ENCODE measurements around the gene TEAD1. TPM values are rescaled to one million over a fixed set of nuclear protein-coding genes. Genes with fewer than 3 reads are reported as not detected.

Gene TEAD1
- total RNA-seq, 1 experiment from 2014 or later, result 106 TPM

- H3K9me3 ChIP-seq (ENCODE audit: insufficient read depth, low read depth), result no peaks in the 10 kb centered on the region
- H3K27me3 ChIP-seq (ENCODE audit: insufficient read depth, low read depth), result no peaks in the 10 kb centered on the region
- H2AFZ ChIP-seq, result no peak overlapping the region
- peak overlapping the region; percentile 94 for H3K4me3 ChIP-seq
- POLR2A ChIA-PET (ENCODE audit: unreplicated experiment), result no interaction called here
- peaks cover 51% of the 10 kb centered on the region for H3K79me2 ChIP-seq (ENCODE audit: low read depth)
- CTCF ChIA-PET, result no interaction called here
- DNase-seq, result no peak
- no TSS peak for BruUV-seq (replicated peaks)
- peak overlapping the region; percentile 94 for H3K4me2 ChIP-seq
- peak overlapping the region; percentile 61 for H3K27ac ChIP-seq
- no peaks in the 10 kb centered on the region for H3K9me2 ChIP-seq (ENCODE audit: insufficient read depth)
- no peak for TF ChIP-seq CTCF (conservative IDR thresholded peaks at IDR 0.05)
- TF ChIP-seq EZH2 (IDR thresholded peaks at IDR 0.05; ENCODE audit: low read depth), result no peak
- intact Hi-C loops (cut with micrococcal nuclease; ENCODE audit: unreplicated experiment), result loop anchor here (1.0 to 5.0 kb wide), 3 partner anchors 49 to 343 kb away; no protein-coding TSS in a partner anchor
- H3K4me1 ChIP-seq (replicated peaks; ENCODE audit: insufficient read depth), result peaks cover 37% of the 10 kb centered on the region
- no peaks in the 10 kb centered on the region for H3K36me3 ChIP-seq (ENCODE audit: low read depth)
- H4K20me1 ChIP-seq (ENCODE audit: insufficient read depth), result no peaks in the 10 kb centered on the region
- H3F3A ChIP-seq (ENCODE audit: insufficient read depth, low read depth), result peaks cover 4% of the 10 kb centered on the region; the same call in 1 of the 2 replicates
Observed at GRCh38 chr11:12674936-12675696, 895 bp downstream of the TEAD1 start.

- peak overlapping the region; percentile 61 for H3K27ac ChIP-seq
- no peaks in the 10 kb centered on the region for H3K36me3 ChIP-seq (ENCODE audit: low read depth)
- no peaks in the 10 kb centered on the region for H3K9me2 ChIP-seq (ENCODE audit: insufficient read depth)
- H3K79me2 ChIP-seq (ENCODE audit: low read depth), result peaks cover 60% of the 10 kb centered on the region
- CTCF ChIA-PET, result no interaction called here
- H4K20me1 ChIP-seq (ENCODE audit: insufficient read depth), result no peaks in the 10 kb centered on the region
- no peak overlapping the region for H2AFZ ChIP-seq
- intact Hi-C loops (cut with micrococcal nuclease; ENCODE audit: unreplicated experiment), result loop anchor here (1.0 to 2.0 kb wide), 3 partner anchors 21 to 213 kb away; no protein-coding TSS in a partner anchor
- peaks cover 4% of the 10 kb centered on the region; the same call in 1 of the 2 replicates for H3F3A ChIP-seq (ENCODE audit: insufficient read depth, low read depth)
- no peaks in the 10 kb centered on the region for H3K9me3 ChIP-seq (ENCODE audit: insufficient read depth, low read depth)
- no peaks in the 10 kb centered on the region for H3K27me3 ChIP-seq (ENCODE audit: insufficient read depth, low read depth)
- H3K4me3 ChIP-seq, result peak overlapping the region; percentile 94
- H3K4me1 ChIP-seq (replicated peaks; ENCODE audit: insufficient read depth), result peaks cover 41% of the 10 kb centered on the region
- POLR2A ChIA-PET (ENCODE audit: unreplicated experiment), result interaction anchor here (0.7 kb wide), 1 partner anchor 43 kb away, joined by 4 read pairs; no protein-coding TSS in a partner anchor
- no peak for DNase-seq
- no TSS peak for BruUV-seq (replicated peaks)
- TF ChIP-seq CTCF (conservative IDR thresholded peaks at IDR 0.05) (no peak), EZH2 (IDR thresholded peaks at IDR 0.05; ENCODE audit: low read depth) (no peak)
- peak overlapping the region; percentile 94 for H3K4me2 ChIP-seq
Observed at GRCh38 chr11:12675951-12676711, 1.9 kb downstream of the TEAD1 start.

- Histone ChIP-seq H3K4me1 (replicated peaks; ENCODE audit: insufficient read depth) (peaks cover 49% of the 10 kb centered on the region), H2AFZ (no peak overlapping the region), H3K9me3 (ENCODE audit: insufficient read depth, low read depth) (no peaks in the 10 kb centered on the region), H3K27ac (peak overlapping the region; percentile 61), H3K9me2 (ENCODE audit: insufficient read depth) (no peaks in the 10 kb centered on the region), H3K4me3 (peak overlapping the region; percentile 94), H3K27me3 (ENCODE audit: insufficient read depth, low read depth) (no peaks in the 10 kb centered on the region), H3K4me2 (peak overlapping the region; percentile 94), H4K20me1 (ENCODE audit: insufficient read depth) (no peaks in the 10 kb centered on the region), H3K36me3 (ENCODE audit: low read depth) (no peaks in the 10 kb centered on the region), H3F3A (ENCODE audit: insufficient read depth, low read depth) (peaks cover 4% of the 10 kb centered on the region; the same call in 1 of the 2 replicates), H3K79me2 (ENCODE audit: low read depth) (peaks cover 70% of the 10 kb centered on the region)
- intact Hi-C loops (cut with micrococcal nuclease; ENCODE audit: unreplicated experiment), result loop anchor here (2.0 kb wide), 2 partner anchors 20 to 212 kb away; no protein-coding TSS in a partner anchor
- TF ChIP-seq CTCF (conservative IDR thresholded peaks at IDR 0.05) (no peak), EZH2 (IDR thresholded peaks at IDR 0.05; ENCODE audit: low read depth) (no peak)
- CTCF ChIA-PET, result interaction anchor here (0.6 kb wide), 2 partner anchors 111 to 346 kb away, joined by 3 read pairs; no protein-coding TSS in a partner anchor
- POLR2A ChIA-PET (ENCODE audit: unreplicated experiment), result interaction anchor here (0.6 to 0.7 kb wide), 3 partner anchors 42 to 165 kb away, joined by 3 to 4 read pairs (median 3); no protein-coding TSS in a partner anchor
- BruUV-seq (replicated peaks), result no TSS peak
- DNase-seq, result no peak
Observed at GRCh38 chr11:12677131-12677530, 2.9 kb downstream of the TEAD1 start.
